GM13977 (cell line): ENCODE measurements around the gene MARCHF10.
"Not testable (repeated sequence)": the region's sequence is repeated elsewhere in the genome, so short reads cannot be mapped to it uniquely, and the experiment has no call there.

Experiments used
- DNase-seq: peaks from one replicate; pipeline ENCODE4 v3.0.0; 2012; ENCODE audit warnings: low spot score
- in situ Hi-C: fragments of 300-500 bp; cut with MboI; formaldehyde crosslinking; loops from one replicate; pipeline ENCODE4 v1.12.0; 2022; ENCODE audit warnings: low sequenced_read_pairs, low pct_unique_long_range_greater_than_20kb, mixed read lengths, inconsistent platforms; ENCODE audit not compliant: unreplicated experiment
- TF ChIP-seq, protein P1 (sequence below): IDR thresholded peaks from 2 replicates; pipeline ENCODE4 v1.5.1; 2012; ENCODE audit warnings: mild to moderate bottlenecking, control low read depth; ENCODE audit not compliant: insufficient read depth; ENCODE audit errors: extremely low read depth, missing control alignments

Gene MARCHF10, protein sequence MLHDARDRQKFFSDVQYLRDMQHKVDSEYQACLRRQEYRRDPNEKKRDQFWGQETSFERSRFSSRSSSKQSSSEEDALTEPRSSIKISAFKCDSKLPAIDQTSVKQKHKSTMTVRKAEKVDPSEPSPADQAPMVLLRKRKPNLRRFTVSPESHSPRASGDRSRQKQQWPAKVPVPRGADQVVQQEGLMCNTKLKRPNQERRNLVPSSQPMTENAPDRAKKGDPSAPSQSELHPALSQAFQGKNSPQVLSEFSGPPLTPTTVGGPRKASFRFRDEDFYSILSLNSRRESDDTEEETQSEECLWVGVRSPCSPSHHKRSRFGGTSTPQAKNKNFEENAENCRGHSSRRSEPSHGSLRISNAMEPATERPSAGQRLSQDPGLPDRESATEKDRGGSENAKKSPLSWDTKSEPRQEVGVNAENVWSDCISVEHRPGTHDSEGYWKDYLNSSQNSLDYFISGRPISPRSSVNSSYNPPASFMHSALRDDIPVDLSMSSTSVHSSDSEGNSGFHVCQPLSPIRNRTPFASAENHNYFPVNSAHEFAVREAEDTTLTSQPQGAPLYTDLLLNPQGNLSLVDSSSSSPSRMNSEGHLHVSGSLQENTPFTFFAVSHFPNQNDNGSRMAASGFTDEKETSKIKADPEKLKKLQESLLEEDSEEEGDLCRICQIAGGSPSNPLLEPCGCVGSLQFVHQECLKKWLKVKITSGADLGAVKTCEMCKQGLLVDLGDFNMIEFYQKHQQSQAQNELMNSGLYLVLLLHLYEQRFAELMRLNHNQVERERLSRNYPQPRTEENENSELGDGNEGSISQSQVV

DNA sequence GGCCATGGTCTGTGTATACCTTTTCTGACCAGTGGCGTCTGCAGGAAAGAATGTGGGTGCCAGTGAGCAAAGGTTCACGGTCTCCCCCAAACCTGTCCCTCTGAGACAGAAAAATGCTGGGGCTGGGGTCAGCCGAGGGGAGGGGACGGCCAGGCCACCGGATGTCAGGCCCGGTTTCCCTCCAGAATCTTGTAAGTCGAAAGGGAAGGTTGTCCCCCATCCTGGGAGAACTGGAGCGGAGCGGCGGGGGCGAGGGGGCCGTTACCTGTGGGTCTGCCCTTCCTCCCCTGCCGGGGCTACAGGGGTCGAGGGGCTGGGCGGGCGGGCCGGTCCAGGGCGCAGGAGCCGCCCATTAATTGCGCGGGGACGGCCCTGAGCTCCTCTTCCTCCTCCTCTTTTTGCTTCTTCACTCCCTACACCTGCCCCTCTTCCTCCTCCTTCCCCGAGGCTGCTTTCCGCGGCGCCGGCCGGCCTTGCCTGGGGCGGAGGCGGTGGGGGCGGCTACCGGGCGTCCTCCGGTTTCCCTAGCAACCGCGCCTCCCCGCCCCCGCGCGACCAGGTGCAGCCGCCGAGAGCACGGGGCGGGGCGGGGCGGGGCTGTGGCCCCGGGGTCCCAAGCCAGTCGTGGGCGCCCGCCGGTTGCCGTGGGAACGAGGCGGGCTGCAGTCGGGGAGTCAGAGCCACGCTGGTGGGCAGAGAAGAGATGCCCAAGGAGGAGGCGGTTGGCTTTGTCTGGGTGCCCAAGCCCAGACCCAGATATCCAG is at the start of gene MARCHF10:
MARCHF10 (minus strand) TSS at position 503 of the 764 bp plus-strand sequence. CDS start 6,579 bp downstream, outside the sequence.
- TF ChIP-seq, protein P1, sequence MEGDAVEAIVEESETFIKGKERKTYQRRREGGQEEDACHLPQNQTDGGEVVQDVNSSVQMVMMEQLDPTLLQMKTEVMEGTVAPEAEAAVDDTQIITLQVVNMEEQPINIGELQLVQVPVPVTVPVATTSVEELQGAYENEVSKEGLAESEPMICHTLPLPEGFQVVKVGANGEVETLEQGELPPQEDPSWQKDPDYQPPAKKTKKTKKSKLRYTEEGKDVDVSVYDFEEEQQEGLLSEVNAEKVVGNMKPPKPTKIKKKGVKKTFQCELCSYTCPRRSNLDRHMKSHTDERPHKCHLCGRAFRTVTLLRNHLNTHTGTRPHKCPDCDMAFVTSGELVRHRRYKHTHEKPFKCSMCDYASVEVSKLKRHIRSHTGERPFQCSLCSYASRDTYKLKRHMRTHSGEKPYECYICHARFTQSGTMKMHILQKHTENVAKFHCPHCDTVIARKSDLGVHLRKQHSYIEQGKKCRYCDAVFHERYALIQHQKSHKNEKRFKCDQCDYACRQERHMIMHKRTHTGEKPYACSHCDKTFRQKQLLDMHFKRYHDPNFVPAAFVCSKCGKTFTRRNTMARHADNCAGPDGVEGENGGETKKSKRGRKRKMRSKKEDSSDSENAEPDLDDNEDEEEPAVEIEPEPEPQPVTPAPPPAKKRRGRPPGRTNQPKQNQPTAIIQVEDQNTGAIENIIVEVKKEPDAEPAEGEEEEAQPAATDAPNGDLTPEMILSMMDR, result no peak
- in situ Hi-C loops, result loop anchor here (10.0 kb wide), 1 partner anchor 63 kb away; no protein-coding TSS in a partner anchor
- peak; percentile 69 for DNase-seq

DNA sequence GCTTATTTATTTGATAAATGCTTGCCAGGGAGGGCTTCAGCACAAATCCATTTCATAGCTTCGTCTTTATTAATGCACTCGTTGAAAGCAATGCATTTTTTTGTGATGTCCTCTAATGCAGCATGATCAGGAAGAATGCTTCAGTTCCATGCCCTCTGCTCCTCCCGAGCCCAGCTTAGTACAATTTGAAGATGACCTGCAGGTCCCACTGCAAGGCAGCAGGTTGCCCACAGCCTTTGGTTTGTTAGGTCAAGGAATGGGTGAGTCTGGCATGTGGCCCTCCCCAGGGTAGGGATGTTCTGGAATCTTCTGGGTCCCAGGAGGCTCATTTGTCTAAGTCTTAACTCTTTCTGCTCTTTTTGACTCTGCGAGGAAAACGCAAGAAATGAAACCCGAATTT is 49.4 kb upstream of the MARCHF10 start:
- in situ Hi-C loops, result no loop called here
- TF ChIP-seq, protein P1, result no peak
- DNase-seq, result no peak

DNA sequence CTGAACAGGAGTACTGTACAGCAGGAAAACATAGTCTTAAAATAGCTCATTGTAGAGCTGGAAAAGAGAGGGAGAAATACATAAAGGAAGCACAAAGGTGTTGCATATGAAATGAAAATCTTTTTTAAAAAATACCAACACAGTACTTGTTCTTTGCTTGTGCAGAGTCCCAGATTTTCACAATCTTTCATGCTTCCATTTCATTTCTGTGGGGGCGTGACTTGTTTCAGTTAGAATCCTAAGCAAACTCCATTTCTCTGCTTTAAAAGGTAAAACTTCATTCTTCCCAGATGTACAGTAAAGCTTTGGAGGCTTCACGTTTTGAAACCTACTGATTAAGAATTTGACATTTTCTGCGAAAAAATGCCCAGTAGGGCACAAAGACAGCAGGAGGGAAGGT is 48.5 kb upstream of the MARCHF10 start:
- TF ChIP-seq, protein P1, result no peak
- no peak for DNase-seq
- in situ Hi-C loops, result no loop called here

DNA sequence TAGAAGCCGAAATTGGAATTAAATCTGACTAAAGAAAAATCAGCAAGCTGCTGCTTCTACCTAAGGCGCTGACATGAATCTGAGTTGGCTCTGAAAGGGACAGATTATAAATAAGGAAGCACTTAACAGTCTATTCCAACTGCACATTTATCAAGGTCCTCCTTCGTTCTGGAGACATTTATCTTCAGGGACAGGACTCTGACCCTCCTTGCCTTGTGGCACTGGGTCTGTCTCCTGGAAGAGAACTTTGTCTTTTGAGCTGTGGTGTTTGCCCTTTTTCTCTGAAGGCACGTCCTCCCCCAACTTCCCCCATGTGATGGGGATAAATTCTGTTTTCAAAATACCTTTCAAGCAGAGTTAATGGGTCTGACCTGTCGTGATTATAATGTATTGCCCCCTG is 47.0 kb upstream of the MARCHF10 start:
- in situ Hi-C loops, result no loop called here

DNA sequence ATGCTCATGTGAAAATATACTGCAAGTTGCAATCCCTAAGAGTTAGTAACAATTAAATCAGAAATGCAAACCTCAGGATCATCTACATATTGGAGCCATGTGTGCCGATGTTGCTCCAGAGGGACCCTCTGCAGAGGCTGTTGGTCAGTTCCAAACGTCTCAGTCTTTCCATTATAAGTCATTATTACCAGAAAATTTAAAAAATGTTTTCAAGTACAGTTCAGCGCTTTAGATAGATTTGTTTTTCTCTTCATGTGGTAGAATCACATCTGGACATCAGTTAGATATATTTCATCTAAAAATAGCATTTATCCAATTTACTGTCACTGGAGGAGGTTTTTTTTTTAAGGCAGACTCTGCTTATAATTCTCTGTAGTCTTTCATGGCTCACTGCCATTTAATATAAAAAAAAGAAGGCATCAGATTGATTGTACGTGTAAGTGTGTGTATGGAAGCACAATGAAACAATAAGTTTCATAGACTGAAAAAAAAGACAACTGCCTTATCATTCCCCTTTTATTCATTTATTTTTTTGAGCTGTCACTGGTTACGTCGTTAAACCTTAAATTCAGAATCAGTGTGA is 46.1 kb upstream of the MARCHF10 start:
- TF ChIP-seq, protein P1, result no peak
- DNase-seq, result no peak
- in situ Hi-C loops, result no loop called here

More for the DNA sequence above, 47.0 kb upstream of the MARCHF10 start:
- no peak for DNase-seq
- TF ChIP-seq, protein P1, result no peak

DNA sequence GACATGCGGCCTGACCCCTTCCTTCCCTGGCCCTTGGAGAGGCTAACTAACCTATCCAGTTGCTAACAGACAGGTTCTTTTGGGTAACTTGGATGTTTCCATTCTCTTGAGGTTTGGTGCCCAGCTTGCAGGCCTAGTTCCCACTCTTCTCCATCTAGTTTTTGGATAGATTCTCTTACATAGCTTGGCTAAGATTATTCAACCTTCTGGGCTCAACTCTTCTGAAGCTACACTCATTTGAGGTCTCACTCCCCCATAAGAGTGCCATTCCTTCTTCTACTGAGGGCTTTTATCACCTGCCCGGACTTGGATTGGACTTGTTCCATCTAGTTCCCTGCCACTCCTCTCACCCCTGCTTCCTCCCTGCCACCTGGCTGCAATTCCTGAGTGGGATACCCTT is 44.1 kb upstream of the MARCHF10 start:
- TF ChIP-seq, protein P1, result no peak
- DNase-seq, result no peak
- in situ Hi-C loops, result no loop called here

DNA sequence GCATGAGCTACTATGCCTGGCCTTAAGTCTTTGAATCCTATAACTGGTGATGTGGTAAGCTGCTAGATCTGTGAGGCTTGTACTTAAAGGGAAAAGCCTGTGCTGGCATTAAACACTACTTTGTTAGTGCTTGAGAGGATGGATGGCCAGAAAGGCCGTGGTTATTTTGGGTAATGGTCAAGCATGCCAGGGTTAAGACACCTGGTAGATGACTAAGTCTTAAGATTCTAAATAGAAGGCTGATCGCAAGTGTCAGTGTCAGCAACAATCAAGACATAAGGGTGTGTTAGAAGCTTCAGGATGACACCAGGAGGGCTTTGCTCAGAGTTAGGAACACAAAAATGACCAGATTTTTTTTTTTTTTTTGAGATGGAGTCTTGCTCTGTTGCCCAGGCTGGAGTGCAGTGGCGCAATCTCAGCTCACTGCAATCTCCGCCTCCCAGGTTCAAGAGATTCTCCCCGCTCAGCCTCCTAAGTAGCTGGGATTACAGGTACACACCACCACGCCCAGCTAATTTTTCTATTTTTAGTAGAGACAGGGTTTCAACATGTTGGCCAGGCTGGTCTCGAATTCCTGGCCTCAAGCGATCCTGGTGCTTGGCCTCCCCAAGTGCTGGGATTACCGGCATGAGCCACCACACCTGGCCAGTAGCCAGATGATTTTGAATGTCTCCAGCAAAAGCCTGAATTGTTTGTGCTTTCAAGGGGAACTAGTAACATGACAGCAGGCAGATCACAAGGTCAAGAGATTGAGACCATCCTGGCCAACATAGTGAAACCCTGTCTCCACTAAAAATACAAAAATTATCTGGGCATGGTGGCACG is 41.7 kb upstream of the MARCHF10 start:
- in situ Hi-C loops, DNase-seq: not testable (repeated sequence)
